Neural cell (in vitro differentiated cells): ENCODE measurements around the gene VAV2. TPM values are rescaled to one million over a fixed set of nuclear protein-coding genes. Genes with fewer than 3 reads are reported as not detected.

Experiments
- H2AFZ ChIP-seq: fragments of 200-600, 300-800 bp; sonication (generic), shearing (Covaris generic); 2 replicates; pipeline ENCODE4 v1.6.0; 2014; ENCODE audit warnings: low read depth, mild to moderate bottlenecking, antibody characterized with exemption, low read length, moderate library complexity
- H3F3A ChIP-seq: fragments of 200-600 bp; shearing (Covaris generic); 2 replicates; pipeline ENCODE4 v1.6.1; 2016; ENCODE audit warnings: mild to moderate bottlenecking, moderate library complexity, mixed read lengths, antibody characterized with exemption, low read length; ENCODE audit not compliant: insufficient read depth, poor library complexity, severe bottlenecking
- H3K27ac ChIP-seq: fragments of 200-600, 300-800 bp; sonication (generic), shearing (Covaris generic); 2 replicates; pipeline ENCODE4 v1.5.1; 2014; ENCODE audit warnings: mild to moderate bottlenecking, low read length, moderate library complexity
- H3K27me3 ChIP-seq: fragments of 300-800, 200-600 bp; sonication (generic), shearing (Covaris generic); 2 replicates; pipeline ENCODE4 v1.6.0; 2014; ENCODE audit warnings: mild to moderate bottlenecking, low read depth, low read length, moderate library complexity; ENCODE audit not compliant: insufficient read depth
- H3K36me3 ChIP-seq: fragments of 300-800, 200-600 bp; sonication (generic), shearing (Covaris generic); 2 replicates; pipeline ENCODE4 v1.5.1; 2014; ENCODE audit warnings: mild to moderate bottlenecking, antibody characterized with exemption, low read length, moderate library complexity; ENCODE audit not compliant: insufficient read depth
- H3K4me2 ChIP-seq: fragments of 300-800, 200-600 bp; sonication (generic), shearing (Covaris generic); 2 replicates; pipeline ENCODE4 v1.6.0; 2014; ENCODE audit warnings: mild to moderate bottlenecking, low read length
- H3K4me3 ChIP-seq: fragments of 300-800, 200-600 bp; sonication (generic), shearing (Covaris generic); 2 replicates; pipeline ENCODE4 v1.5.1; 2014; ENCODE audit warnings: mild to moderate bottlenecking, low read length, moderate library complexity
- H3K79me2 ChIP-seq: fragments of 200-600 bp; shearing (Covaris generic); replicated peaks from 2 replicates; pipeline ENCODE4 v1.6.0; 2014; ENCODE audit warnings: mild to moderate bottlenecking, low read length, moderate library complexity; ENCODE audit not compliant: insufficient read depth
- H3K9ac ChIP-seq: fragments of 300-800, 200-600 bp; sonication (generic), shearing (Covaris generic); 2 replicates; pipeline ENCODE4 v1.6.1; 2016; ENCODE audit warnings: mild to moderate bottlenecking, low read length, mixed read lengths
- H3K9me2 ChIP-seq: fragments of 200-600 bp; shearing (Covaris generic); 2 replicates; pipeline ENCODE4 v1.6.1; 2016; ENCODE audit warnings: mild to moderate bottlenecking, low read length, mixed read lengths; ENCODE audit not compliant: insufficient read depth
- H3K9me3 ChIP-seq: fragments of 200-600, 300-800 bp; sonication (generic), shearing (Covaris generic); 2 replicates; pipeline ENCODE4 v1.6.1; 2016; ENCODE audit warnings: mild to moderate bottlenecking, mixed run types, low read length, moderate library complexity, mixed read lengths
- H4K20me1 ChIP-seq: fragments of 200-600 bp; shearing (Covaris generic); 2 replicates; pipeline ENCODE4 v1.6.1; 2016; ENCODE audit warnings: mild to moderate bottlenecking, mixed run types; ENCODE audit not compliant: insufficient read depth
- CTCF ChIP-seq: fragments of 450-650 bp; IDR thresholded peaks from 2 replicates; pipeline ENCODE4 v1.5.1; 2014; ENCODE audit warnings: antibody characterized with exemption, mild to moderate bottlenecking, moderate library complexity; ENCODE audit not compliant: poor library complexity, severe bottlenecking
- EP300 ChIP-seq: fragments of 450-650 bp; conservative IDR thresholded peaks from 2 replicates; pipeline ENCODE4 v1.6.1; 2014; ENCODE audit warnings: antibody characterized with exemption, mild to moderate bottlenecking, moderate library complexity; ENCODE audit not compliant: poor library complexity, severe bottlenecking
- EZH2 ChIP-seq: fragments of 200-600, 300-800 bp; shearing (Covaris generic), sonication (generic); IDR thresholded peaks from 2 replicates; pipeline ENCODE4 v1.6.1; 2014; ENCODE audit warnings: antibody characterized with exemption, low read length, borderline replicate concordance, mild to moderate bottlenecking; ENCODE audit not compliant: insufficient read depth, poor library complexity, severe bottlenecking
- MXI1 ChIP-seq: fragments of 450-650 bp; conservative IDR thresholded peaks from 2 replicates; pipeline ENCODE4 v1.6.1; 2014; ENCODE audit warnings: antibody characterized with exemption, mild to moderate bottlenecking; ENCODE audit not compliant: poor library complexity, severe bottlenecking
- POLR2AphosphoS5 ChIP-seq: IDR thresholded peaks from 2 replicates; pipeline ENCODE4 v1.6.1; 2012
- RAD21 ChIP-seq: fragments of 450-650 bp; conservative IDR thresholded peaks from 2 replicates; pipeline ENCODE4 v1.6.1; 2014; ENCODE audit warnings: antibody characterized with exemption, mild to moderate bottlenecking, moderate library complexity
- REST ChIP-seq: IDR thresholded peaks from 2 replicates; pipeline ENCODE4 v1.6.1; 2012; ENCODE audit warnings: borderline replicate concordance
- SMC3 ChIP-seq: fragments of 450-650 bp; conservative IDR thresholded peaks from 2 replicates; pipeline ENCODE4 v1.6.1; 2014; ENCODE audit warnings: antibody characterized with exemption, mild to moderate bottlenecking, moderate library complexity; ENCODE audit not compliant: poor library complexity
- TAF1 ChIP-seq: IDR thresholded peaks from 2 replicates; pipeline ENCODE4 v1.6.1; 2012; ENCODE audit warnings: low read depth
- polyA plus RNA-seq: library from polyadenylated mRNA; depleted of rRNA; stranded (reverse); fragments of >200 nt; gene quantifications from 2 replicates; pipeline ENCODE4 v1.2.3, GENCODE V29; 2014

VAV2 gene
- polyA plus RNA-seq, 1 donor from 2014 or later = 35.2 TPM

- no peak overlapping the region for H2AFZ ChIP-seq
- H4K20me1 ChIP-seq = no peaks in the 10 kb centered on the region
- no peaks in the 10 kb centered on the region for H3F3A ChIP-seq
- H3K36me3 ChIP-seq = no peaks in the 10 kb centered on the region
- no peak overlapping the region for H3K27ac ChIP-seq
- H3K27me3 ChIP-seq = no peaks in the 10 kb centered on the region
- H3K9me2 ChIP-seq = no peaks in the 10 kb centered on the region
- no peak overlapping the region for H3K4me3 ChIP-seq
- H3K9ac ChIP-seq = no peak overlapping the region
- H3K9me3 ChIP-seq = no peaks in the 10 kb centered on the region
- TF ChIP-seq RAD21 (no peak), EZH2 (no peak)
- no peaks in the 10 kb centered on the region for H3K79me2 ChIP-seq
- H3K4me2 ChIP-seq = no peak overlapping the region
Measured at GRCh38 chr9:133845440-133845839, 146.7 kb downstream of the VAV2 start.

- no peaks in the 10 kb centered on the region for H3K9me3 ChIP-seq
- TF ChIP-seq POLR2AphosphoS5 = no peak
- TF ChIP-seq RAD21 = no peak
- TF ChIP-seq SMC3 = no peak
- TF ChIP-seq EP300 = no peak
- no peak for TF ChIP-seq REST
- TF ChIP-seq MXI1 = no peak
- TF ChIP-seq EZH2 = no peak
- no peak for TF ChIP-seq TAF1
- no peak for TF ChIP-seq CTCF
- no peaks in the 10 kb centered on the region for H3F3A ChIP-seq
- H3K9me2 ChIP-seq = no peaks in the 10 kb centered on the region
- no peak overlapping the region for H3K9ac ChIP-seq
- H3K4me3 ChIP-seq = no peak overlapping the region
- no peak overlapping the region for H3K4me2 ChIP-seq
- no peak overlapping the region for H2AFZ ChIP-seq
- H3K27me3 ChIP-seq = no peaks in the 10 kb centered on the region
- H3K27ac ChIP-seq = no peak overlapping the region
- no peaks in the 10 kb centered on the region for H3K36me3 ChIP-seq
- no peaks in the 10 kb centered on the region for H3K79me2 ChIP-seq
- H4K20me1 ChIP-seq = no peaks in the 10 kb centered on the region
Measured at GRCh38 chr9:133844881-133845410, 147.2 kb downstream of the VAV2 start.

GRCh38 chr9:133844398-133844784, 147.7 kb downstream of the VAV2 start:
- Histone ChIP-seq H3K4me2 (no peak overlapping the region), H3K36me3 (no peaks in the 10 kb centered on the region), H3K9me2 (no peaks in the 10 kb centered on the region), H3K27ac (no peak overlapping the region), H3K4me3 (no peak overlapping the region), H3K9me3 (no peaks in the 10 kb centered on the region), H3K9ac (no peak overlapping the region), H2AFZ (no peak overlapping the region), H3F3A (no peaks in the 10 kb centered on the region), H3K79me2 (no peaks in the 10 kb centered on the region), H4K20me1 (no peaks in the 10 kb centered on the region), H3K27me3 (no peaks in the 10 kb centered on the region)
- TF ChIP-seq RAD21 (no peak), REST (no peak), SMC3 (no peak), TAF1 (no peak), POLR2AphosphoS5 (no peak), EZH2 (no peak), EP300 (no peak), CTCF (no peak), MXI1 (no peak)
